HG03432 (cell line): ENCODE results near the gene DOK6.

Experiments
- ATAC-seq: cut with Tn5 transposase; IDR thresholded peaks from one replicate; pipeline ENCODE4 v1.9.1; 2021; ENCODE audit warnings: mild to moderate bottlenecking, moderate library complexity; ENCODE audit not compliant: unreplicated experiment

DOK6 gene

DNA sequence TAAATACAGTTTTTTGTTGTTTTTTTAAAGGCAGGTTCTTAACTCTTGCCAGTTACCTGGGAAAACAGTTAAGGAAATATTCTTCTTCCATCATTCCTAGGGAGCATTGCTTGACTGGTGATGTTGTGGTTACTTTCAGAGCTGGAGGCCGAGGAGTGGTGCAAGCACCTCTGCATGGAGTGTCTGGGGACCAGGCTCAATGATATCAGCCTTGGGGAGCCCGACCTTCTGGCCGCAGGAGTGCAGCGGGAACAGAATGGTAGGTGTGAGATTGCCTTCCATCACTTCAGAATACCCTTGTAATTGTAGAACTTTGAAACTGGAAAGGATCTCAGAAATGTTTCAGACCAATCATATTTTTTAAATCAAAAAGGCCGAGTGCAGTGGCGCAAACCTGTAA, 276.9 kb downstream of the DOK6 start:
- ATAC-seq = no peak

DNA sequence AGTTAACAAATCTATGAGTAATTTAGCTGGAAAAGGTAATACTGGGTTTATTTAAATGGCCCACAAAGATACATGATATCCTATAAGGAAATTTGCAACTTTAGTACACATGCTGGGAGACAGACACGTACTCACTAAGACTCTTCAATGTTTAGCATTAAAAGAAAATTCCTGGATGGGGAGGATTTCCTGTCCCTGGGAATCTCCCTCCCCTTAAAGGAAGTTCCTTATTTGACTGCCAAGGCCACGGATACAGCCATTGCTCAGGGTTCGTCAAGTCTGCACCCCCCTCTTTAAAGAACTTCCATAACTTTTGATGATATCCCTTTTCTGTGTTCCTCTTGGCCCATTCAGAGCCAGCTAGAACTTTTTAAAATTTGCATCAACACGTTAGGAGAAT, 279.4 kb downstream of the DOK6 start:
- no peak for ATAC-seq

DNA sequence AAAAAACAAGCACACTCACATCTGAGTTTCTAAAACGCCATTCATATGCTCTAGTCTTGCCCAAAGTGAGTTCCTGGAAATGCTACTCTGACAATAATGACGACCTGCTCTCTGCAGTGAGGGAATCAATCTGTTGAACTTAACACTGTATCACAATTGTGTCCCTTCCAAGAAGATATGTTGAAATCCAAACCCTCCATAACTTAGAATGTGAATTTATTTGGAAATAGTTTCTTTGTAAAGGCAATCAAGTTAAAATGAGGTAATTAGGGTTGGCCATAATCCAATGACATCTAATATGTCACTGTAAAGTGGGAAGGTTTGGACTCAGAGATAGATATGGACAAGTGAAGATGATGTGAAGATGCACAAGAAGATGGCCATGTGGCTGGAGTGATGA, 282.5 kb downstream of the DOK6 start:
- no peak for ATAC-seq

DNA sequence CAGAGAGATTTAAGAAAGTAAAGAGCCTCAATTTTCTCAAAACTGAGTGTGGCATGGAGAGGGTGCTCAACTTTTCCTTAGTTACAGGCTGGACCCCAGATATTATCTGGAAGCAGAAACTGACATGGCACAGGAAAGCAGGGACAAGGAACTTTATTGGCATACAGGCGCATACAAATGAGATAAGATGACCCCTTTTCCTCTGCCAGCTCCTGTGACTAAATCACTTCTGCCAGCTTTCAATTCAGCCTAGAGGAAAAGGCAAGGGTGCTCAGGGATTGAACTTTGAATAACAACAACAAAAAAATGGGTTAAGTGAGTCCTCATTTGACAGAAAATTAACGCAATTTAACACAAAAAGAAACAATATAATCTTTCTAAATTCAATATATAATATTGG, 284.1 kb downstream of the DOK6 start:
- ATAC-seq = no peak

DNA sequence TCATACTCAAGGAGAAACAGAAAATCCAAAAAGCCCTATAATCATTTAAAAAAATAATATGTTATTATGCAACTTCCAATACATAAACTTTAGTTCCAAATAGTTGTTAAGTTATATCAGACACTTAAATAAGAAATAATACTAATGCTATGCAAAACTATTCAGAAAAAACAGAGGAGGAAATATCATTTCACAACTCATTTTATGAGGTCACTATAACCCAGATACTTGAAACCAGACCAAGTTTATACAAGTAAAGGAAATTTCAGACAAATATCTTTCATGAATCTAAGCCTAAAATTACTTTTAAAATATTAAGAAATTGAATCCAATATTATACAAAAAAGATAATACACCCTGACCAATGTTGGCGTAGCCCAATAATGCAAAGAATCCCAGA, 286.2 kb downstream of the DOK6 start:
- no peak for ATAC-seq

DNA sequence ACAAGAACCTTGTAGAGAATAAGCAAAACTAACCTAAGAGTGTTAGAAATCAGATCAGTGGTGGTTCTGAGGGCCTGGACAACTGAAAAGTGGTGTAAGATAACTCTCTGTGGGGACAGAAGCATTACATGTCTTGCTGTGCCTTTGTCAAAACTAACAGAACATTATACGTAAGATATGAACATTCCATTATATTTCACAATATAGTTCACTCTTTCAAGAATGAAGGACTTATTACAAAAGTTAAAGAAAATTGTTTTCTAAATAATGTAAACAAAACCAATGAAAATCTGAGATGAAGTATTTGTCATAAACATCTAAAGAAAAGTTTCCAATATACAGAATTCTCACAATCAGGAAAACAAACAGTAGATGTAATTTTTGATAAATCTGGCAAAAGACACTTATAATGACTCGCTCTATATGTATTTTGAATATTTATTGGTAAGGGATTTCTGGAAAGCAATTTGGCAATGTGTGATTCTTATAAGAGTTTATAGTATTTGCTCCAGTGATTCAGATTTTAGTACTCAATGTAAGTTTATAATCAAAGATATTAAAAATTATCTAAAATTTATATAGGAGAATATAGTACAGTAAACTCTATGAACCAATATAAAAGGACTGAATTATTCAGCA, 288.6 kb downstream of the DOK6 start:
- no peak for ATAC-seq

DNA sequence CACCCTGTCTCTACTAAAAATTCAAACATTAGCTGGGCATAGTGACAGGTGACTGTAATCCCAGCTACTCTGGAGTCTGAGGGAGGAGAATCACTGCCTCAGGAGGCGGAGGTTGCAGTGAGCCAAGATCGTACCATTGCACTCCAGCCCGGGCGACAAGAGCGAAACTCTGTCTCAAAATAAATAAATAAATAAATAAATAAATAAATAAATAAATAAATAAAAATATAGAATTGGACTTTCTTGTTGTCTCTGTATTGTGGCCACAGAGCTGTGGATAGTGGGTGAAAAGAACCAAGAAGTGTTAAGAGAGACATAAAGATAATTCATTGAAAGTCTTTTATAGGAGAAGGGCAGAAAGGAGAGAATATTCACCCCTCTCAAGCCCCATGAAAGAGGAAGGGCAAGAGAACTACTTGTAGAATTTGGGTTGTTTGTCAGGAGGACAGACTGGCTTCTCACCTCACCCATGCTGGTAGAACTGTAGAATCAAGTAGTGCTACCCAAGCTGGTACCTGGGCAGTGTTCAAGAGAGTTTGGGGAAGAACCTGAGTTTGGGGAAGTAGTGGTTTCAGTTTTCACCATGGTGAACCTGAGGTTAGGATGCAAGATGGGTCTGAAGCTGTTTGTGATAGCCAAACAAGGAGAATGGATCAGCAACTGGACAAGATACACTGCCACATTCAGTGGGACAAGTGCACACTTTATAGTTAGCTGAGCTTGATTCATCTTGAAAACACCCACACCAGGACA, 290.5 kb downstream of the DOK6 start:
- no peak for ATAC-seq

DNA sequence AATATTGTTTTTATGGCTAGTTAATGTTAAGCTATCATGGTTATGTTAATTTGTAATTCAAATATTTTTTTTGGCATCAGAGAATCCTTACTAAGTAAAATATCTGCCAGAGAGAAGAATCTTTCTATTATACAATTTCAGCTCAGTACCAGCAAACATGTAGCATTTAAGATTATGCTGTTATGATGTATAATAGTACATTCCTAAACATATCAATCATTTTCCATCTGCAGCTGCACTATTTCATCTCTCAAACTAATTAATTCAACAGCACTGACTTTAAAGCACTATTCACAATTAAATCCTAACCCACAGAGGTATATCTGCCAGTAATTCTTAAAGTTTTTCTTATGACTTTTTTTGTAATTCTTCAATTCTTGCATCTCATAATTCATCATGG, 296.4 kb downstream of the DOK6 start:
- no peak for ATAC-seq

DNA sequence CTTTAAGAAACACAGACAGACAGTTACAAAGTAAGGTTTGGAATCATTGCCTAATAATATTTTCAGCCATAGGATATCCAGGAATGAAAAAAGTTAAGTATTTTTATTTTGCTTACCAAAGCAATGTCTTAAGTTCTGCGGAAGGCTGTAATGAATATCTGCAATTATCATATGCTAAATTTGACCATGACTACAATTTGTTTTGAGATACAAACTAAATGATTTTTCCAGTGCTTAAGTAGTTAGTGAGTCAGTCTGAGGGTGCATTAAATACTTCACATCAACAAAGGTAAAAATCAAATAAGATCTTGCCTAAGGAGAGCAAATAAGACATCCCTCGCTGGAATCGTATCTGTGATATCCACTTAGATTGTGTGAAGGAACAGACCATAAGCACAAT, 297.0 kb downstream of the DOK6 start:
- ATAC-seq = no peak

DNA sequence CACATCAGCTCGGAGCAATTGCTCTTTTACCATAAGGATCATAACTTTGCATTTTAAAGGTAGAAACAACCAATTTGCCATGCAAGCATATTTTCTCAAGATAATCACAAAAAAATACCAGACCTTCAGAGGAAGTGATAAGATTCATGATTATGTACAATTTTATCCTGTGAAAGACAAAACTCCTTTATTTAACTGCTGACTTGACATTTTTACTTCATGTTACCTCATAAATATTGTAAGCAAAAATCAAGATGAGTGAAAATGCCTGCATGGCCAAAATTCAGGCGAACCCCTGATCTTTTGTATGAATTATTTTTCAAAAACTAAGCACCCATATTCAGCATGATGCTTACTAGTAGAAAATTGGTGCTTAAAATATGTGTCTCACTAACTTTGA, 300.6 kb downstream of the DOK6 start:
- no peak for ATAC-seq

DNA sequence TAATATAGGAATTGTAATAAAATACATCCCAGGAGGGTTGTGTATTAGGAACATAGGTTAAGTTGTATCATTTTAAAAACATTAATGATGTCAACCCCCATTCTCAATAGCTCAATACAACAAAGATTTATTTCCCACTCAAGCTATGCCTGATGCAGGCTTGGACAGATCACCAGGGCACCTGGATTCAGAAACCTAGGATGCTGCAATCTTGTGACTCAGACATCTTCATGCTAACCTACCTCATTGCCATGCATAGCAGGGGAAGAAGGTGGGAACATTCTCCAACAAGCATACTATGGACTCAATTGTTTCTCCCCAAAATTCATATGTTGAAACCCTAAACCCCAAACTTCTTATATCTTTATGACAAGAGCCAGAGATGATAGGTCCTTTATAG, 302.8 kb downstream of the DOK6 start:
- no peak for ATAC-seq

DNA sequence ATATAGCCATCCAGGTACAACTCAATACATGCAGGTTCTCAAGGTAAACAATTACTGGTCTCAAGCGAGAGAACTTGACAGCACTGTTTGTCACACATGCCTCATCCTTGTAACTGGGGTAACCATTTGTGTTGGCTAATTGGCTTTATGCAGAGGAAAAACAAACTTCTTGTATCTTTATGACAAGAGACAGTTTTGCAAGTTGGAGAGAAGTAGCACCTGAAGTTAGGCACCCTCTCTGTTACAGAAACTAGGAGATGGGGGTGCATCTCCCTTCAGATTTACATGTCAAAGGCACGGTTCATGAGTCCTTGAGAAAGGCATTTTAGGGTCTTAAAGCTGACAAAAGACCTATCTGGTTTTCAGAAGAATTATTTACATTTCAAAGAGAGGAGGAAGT, 305.3 kb downstream of the DOK6 start:
- ATAC-seq = no peak

DNA sequence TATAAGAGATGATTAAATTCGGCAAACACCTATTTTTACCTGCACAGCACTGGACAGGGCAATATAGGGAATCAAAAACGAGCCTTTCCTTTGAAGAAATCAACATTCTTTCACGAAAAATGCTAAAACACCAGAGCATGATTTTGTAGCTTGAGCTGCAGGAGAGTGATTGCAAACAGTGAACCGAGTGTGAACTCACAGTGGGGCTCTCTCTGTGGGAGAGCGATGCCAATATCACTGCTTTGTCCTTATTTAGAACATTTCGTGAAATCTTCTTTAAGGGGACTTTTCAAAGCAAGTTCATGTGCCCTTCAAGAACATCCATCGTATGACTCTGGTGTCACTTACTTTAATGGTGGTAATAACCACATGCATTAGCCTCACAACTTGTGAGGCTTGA, 308.2 kb downstream of the DOK6 start:
- ATAC-seq = no peak

DNA sequence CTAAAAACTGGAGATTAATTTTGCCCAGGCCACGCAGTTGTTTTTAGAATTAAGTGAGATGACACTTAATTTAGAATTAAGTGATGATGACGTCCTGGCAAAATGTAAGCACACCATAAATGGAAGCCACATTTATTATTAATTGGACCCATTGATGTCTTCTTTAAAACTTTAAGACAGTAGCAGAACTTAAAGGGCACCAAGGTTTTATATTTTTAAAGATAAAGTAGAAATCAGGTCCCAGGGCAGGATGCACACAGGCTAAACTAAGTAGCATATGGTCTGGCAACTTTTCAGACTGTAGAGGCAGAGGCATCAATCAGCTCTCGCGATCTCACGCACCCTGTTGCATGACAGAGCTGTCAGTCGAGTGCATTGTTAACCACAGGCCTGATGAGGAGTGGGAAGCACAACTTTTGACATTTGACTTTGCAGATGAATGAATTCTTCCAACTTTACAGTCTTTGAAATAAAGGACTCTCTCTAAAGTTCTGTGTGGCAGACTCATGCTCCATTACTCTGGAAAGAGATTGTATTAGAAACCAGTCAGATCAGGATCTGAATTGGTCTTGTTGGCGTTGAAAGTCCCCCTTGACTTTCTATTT, 314.6 kb downstream of the DOK6 start:
- ATAC-seq = no peak

DNA sequence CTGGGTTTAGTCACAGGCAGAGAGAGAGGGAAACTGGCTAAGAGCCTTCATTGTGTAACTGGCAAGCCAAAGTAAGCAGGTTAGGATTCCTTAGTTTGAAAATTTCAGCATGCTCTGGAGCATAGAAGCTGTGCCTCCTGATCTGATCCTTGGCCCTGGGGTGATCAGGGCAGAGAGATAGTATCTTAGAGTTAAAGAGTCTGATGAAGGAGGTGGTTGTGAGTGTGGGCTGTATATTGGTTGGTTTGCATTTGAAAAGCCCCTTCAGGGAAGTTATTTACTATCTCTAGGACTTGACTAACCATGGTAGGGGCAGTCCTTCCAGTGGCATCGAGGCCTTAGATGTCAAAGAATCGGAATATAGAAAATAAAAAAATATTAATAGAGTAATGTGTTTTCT, 316.9 kb downstream of the DOK6 start:
- ATAC-seq = no peak

DNA sequence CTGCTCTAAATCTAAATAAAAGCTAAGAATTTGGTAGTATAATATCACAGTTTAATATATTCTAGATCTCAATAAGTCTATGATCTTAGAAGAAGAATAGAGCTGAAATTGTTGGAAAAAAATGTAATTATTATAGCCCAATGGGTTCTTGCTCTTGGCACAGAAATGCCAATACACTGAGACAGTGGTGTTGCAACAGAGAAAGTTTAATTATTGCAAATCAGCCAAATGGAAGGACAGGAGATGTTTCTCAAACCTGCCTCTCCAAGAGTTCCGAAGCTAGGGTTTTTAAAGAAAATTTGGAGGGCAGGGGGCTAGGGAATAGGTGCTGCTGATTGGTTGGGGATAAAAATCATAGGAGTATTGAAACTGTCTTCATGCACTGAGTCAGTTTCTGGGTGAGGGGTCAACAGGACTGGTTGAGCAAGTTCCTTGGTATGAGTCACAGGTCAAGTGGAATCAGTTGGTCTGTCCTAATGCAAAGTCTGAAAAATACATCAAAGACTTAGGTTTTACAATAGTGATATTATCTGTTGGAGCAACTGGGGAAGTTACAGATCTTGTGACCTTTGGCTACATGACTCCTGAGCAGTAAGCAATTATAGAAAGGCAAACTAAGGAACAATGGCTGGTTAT, 318.3 kb downstream of the DOK6 start:
- ATAC-seq = no peak

DNA sequence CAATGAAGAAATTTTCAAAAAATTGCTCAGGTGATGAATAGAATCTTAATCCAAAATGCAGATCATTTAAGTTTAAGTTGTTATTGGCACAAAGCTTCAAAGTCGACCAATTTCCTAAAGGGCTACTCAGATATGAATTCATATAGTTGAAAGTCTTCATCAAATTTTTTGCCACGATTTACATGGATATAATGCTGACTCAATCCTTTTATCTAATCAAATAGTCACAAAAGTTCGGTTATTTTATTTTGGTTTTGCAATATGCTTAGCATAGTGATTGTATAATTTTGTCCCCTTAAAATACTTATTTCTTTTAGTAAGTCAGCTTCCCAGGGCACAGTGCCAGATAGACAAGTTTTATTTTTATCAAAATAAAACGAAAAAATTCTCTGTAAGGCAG, 319.7 kb downstream of the DOK6 start:
- no peak for ATAC-seq

DNA sequence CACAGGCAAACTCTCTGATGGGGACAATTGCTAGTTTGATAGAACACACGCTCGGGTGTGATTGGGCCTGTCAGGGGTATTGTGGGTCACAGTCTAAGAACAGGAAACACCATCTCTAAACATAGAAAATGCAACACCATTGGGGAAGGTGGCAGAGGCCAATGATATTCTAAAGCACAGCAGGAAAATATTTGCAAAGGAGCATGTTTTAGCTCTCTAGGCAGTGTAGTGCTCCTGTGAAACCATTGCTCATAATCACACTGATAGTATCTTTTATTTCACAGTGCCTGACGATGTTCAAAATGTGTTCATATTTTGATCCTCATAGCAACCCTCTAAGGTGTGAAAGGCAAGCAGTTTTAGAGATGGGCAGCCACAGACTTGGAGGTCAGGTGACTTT, 322.7 kb downstream of the DOK6 start:
- ATAC-seq = no peak

DNA sequence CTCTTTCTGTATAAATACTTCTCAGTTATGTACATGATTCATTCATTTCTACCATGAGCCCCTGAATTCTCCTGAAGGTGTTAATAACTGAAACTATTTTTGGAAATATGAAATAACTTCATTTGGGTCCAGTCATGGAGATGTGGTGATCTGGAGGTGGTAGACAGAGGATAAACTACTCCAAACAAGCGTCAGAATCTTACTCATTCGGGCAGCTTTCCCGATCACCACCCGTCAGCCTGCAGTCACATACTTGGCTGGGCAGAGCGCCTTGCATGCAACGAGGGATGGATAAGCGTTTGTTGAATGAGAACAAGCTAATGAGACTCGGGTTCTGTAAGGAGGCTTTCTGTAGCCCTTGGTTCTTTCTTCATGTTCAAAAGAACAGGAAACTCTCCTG, 324.3 kb downstream of the DOK6 start:
- no peak for ATAC-seq

DNA sequence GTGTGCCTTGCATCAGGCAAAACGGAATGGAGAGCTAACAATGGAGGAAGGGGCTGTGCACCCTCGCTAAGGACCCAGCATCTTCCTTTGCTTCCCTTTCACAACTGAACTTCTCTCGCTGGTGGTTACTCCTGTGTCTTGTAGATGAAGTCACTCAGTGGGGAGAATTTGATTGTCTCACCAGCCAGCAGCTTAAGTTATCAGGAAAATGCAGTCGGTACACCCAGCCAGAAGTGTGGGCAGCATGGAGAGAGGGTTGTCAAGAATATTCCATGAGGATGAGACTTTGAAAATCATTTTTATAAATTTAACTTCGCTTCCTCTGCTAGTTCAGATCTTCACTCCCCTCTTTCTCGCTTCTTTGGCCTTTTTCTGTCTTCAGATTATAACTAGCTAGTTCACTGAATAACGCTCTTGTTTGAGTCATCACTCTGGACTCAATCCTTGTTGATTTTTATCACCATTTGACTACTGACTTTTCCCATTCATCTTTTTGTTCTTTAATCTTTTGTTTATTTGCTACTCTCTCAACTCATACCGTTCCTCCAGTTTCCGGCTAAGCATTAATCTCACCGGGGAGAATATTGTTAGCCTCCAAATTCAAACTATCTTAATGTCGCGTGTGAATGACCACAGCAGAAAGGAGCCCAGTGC, 325.3 kb downstream of the DOK6 start:
- ATAC-seq = no peak

DNA sequence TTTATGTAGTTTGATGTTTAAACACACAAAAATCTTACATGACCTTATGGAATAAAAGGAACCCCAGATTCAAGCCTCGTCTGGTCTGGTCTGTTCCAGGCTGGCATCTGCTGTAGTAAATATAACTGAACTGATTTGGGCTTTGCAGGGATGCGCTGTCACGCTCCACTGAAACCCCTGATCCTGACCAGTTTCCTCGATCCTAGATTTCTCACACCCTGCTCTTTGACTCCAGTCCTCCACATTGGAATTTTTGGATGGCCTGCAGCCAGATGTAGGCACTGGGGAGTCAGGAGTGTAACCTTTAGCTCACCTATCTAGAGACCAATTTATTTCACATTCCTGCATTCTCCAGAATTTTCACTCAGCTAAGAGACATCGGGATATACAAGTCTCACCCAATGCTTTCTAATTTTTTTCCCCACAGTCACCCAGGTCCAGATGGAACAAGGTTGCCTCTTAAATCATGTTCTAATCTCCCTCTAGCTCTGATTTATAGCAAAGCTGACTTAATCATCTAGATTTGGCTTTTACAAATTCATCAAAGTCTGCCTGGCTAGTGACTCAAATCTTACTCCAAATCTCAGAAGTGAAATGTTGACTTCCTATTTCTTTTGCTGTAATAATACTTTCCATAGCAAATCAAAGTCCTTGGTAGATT, 327.4 kb downstream of the DOK6 start:
- ATAC-seq = no peak
